HG02885 (cell line): ENCODE results near the gene ATP2A3.

Experiments
- ATAC-seq: cut with Tn5 transposase; IDR thresholded peaks from one replicate; pipeline ENCODE4 v1.9.1; 2021; ENCODE audit warnings: mild to moderate bottlenecking; ENCODE audit not compliant: unreplicated experiment, poor library complexity

ATP2A3 gene

DNA sequence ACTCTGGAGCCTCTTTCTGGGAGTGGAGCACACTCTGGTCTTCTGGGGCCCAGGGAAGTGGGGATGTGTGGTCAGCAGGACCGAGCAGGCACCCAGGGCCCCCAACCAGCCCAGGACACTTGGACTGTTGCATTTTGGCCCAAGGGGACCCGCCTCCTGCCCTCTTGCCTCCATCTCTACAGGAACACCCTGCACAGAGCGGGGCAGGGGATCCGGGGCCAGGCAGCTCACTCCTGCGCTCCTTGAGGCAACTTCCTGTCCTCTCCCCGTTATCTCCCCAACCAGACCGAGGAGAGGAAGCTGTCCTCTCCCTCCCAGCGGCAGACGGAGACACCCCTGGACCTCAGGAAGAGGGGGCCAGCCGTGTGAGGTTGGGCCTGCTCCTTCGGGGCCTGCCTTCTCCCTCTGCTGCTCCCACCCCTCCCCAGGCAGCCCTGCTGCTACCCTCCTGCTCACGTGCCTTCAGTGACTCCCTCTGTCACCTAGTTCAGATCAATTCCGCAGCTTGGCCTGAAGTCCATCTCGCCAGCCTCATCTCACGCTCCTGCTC is 10.0 kb upstream of the ATP2A3 start:
- ATAC-seq: no peak

- no peak for ATAC-seq
These were observed 9.4 kb upstream of the ATP2A3 start for GRCh38 chr17:3973495-3974137.

- ATAC-seq: no peak
These were observed 8.7 kb upstream of the ATP2A3 start for GRCh38 chr17:3972931-3973330.

DNA sequence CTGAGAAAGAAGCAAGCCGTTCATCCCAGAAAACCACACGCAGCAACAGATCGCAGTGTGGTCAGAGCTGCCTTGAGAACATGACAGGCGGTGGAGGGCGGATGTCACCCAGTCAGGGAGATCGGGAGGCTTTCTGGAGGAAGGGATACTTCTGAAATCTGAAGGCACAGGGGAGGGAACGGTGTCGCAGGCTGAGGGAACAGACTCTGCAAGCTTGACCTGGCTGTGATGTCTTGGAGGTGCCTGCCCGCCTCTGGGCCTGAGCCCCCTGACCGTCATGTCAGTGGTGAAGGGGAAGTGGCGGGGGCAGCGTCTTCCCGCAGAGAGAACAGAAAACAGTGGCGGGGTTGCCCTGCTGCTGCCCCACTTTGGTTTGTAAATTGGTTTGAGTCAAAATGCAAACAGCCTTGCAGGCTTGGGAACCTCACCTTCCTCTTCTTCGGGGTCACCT is 8.1 kb upstream of the ATP2A3 start:
- no peak for ATAC-seq

DNA sequence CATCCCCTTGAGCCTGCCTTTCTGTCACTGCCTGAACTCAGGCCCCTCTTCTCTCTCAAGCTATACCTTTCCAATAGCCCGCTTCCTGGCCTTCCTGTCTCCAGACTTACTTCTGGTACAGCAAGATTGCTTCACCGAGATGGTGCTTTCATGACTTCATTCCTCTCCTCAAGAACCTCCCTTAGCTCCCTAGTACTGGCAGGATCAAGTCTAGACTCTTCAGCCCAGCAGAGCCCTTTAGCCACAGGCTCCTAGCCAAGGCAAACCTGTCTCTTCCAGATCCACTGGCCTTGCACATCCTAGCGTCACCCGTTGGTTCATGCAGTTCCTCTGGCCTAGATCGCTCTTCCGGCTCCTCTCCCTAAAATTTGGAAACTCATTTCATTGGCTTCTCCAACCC is 6.4 kb upstream of the ATP2A3 start:
- no peak for ATAC-seq

- no peak for ATAC-seq
These were observed 5.7 kb upstream of the ATP2A3 start for GRCh38 chr17:3969963-3970362.

DNA sequence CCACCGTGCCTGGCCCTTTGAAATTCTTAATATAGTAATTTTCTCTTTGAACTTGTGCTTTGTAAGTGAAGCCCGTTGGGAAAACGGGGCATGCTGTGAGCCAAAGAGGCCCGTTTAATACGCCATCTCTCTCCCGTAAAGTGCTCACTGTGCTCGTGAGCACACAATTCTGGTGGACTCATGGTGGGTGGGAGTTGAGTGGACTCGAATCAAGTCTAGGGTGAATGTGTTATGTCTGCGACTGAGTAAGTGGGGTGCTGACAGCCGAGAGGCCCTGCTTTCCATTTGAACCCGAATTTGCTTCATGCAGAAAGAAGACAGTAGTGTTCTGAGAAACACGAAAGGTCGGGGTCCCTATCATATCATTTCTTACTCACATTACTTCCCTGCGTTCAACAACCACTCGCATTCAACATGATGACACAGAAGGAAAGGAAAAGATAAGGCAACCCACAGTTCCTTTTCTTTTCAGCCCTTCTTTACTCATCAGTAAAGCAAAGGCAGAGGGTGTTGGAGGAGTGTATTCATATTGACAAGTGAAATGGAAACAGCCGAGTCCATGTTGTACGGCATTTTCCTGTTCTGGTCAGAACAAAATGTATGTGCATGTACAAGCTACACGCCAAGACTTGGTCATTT is 4.8 kb upstream of the ATP2A3 start:
- no peak for ATAC-seq

- no peak for ATAC-seq
These were observed 3.8 kb upstream of the ATP2A3 start for GRCh38 chr17:3968015-3968414.

- ATAC-seq: no peak
These were observed 2.6 kb upstream of the ATP2A3 start for GRCh38 chr17:3966720-3967363.

GRCh38 chr17:3965118-3965800 is 1.0 kb upstream of the ATP2A3 start:
- ATAC-seq: peak; percentile 43

- ATAC-seq: peak; percentile 2
These were observed 718 bp downstream of the ATP2A3 start for GRCh38 chr17:3963237-3964201.

GRCh38 chr17:3962965-3963236 is 1.3 kb downstream of the ATP2A3 start:
- no peak for ATAC-seq

GRCh38 chr17:3962217-3962964 is 1.8 kb downstream of the ATP2A3 start:
- ATAC-seq: no peak

- ATAC-seq: no peak
These were observed 2.6 kb downstream of the ATP2A3 start for GRCh38 chr17:3961564-3962047.

DNA sequence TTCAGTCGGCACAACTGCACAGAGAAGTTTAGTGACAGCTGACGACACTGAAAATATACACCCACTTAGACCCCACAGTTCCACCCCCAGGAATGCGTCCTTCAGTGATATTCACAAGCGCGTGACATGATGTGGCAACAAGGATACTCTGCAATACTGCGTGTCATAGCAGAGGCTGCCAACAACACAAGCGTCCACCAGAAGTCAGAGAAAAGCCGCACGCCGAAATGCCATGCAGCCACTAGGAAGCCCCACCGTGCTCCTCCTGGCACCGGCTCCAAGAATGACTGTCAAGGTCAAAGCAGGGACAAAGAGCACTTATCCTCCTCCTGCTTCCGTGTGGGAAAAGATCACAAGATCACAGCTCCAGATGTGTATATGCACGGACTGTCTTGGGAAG is 3.5 kb downstream of the ATP2A3 start:
- ATAC-seq: no peak

DNA sequence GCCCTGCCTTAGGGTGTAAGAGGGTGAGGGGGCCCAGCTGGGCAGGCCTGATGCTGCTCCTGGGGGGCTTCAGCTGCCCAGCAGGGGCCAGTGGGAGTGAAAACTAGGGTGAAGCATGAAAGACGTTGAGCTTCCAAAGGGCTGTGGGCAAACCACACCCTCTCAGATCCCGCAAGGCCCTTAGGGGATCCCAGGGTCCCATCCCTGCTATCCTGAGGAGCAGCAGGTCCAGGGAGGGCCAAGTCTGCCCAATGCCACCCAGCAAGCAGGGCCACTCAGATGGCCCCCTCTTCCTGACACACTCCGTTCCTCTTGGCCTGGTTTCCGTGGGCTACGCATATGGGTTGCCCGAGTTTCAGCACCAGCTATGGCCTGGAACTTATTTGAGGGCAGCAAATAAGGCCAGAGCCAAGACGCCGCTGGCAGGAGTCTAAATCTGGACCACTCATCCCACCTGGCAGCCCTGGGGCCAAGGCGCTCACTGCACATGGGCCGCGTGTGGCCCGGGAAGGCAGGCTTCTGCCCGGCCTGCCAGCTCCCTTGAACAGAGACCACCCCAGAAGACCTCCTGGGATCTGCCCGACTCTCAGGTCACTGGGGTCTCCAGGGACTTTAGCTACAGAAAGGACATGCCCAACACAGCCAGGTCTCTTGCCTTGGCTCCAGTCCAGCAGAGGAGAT is 4.2 kb downstream of the ATP2A3 start:
- no peak for ATAC-seq

GRCh38 chr17:3959295-3959899 is 4.8 kb downstream of the ATP2A3 start:
- ATAC-seq: no peak
